Ureter (tissue), 1 donor: ENCODE results near the gene SHLD2. TPM values are rescaled to one million over a fixed set of nuclear protein-coding genes. Genes with fewer than 3 reads are reported as not detected.
"Not testable (repeated sequence)": the region's sequence is repeated elsewhere in the genome, so short reads cannot be mapped to it uniquely, and the experiment has no call there.

ENCODE experiments used
- DNase-seq: peaks from one replicate; pipeline ENCODE4 v3.0.0-alpha.2; 2020; ENCODE audit warnings: low spot score
- total RNA-seq: library from RNA; stranded (reverse); gene quantifications from one replicate; pipeline ENCODE4 v1.2.4, GENCODE V29; 2023
- donor health status: DM: yes; HTN: yes; CAD: no.

The SHLD2 gene
- total RNA-seq, 1 donor from 2014 or later = 34.1 TPM

GRCh38 chr10:87137478-87137877, 42.5 kb downstream of the SHLD2 start:
- not testable (repeated sequence) for DNase-seq

- not testable (repeated sequence) for DNase-seq
These were observed 47.5 kb downstream of the SHLD2 start for GRCh38 chr10:87142230-87143108.

- not testable (repeated sequence) for DNase-seq
These were observed 48.1 kb downstream of the SHLD2 start for GRCh38 chr10:87143109-87143418.

GRCh38 chr10:87145598-87145997, 50.6 kb downstream of the SHLD2 start:
- DNase-seq = not testable (repeated sequence)

GRCh38 chr10:87149020-87149609, 54.1 kb downstream of the SHLD2 start:
- not testable (repeated sequence) for DNase-seq

- DNase-seq = not testable (repeated sequence)
These were observed 56.5 kb downstream of the SHLD2 start for GRCh38 chr10:87151516-87151915.

- DNase-seq = not testable (repeated sequence)
These were observed 61.8 kb downstream of the SHLD2 start for GRCh38 chr10:87156841-87157240.

GRCh38 chr10:87157821-87158220, 62.8 kb downstream of the SHLD2 start:
- DNase-seq = not testable (repeated sequence)

- not testable (repeated sequence) for DNase-seq
These were observed 67.8 kb downstream of the SHLD2 start for GRCh38 chr10:87162703-87163293.

- DNase-seq = not testable (repeated sequence)
These were observed 68.4 kb downstream of the SHLD2 start for GRCh38 chr10:87163414-87163813.

- DNase-seq = not testable (repeated sequence)
These were observed 74.9 kb downstream of the SHLD2 start for GRCh38 chr10:87169857-87170256.

- not testable (repeated sequence) for DNase-seq
These were observed 75.7 kb downstream of the SHLD2 start for GRCh38 chr10:87170705-87171104.

GRCh38 chr10:87171670-87172069, 76.7 kb downstream of the SHLD2 start:
- DNase-seq = not testable (repeated sequence)

- not testable (repeated sequence) for DNase-seq
These were observed 77.2 kb downstream of the SHLD2 start for GRCh38 chr10:87172178-87172577.

GRCh38 chr10:87177587-87177986, 82.6 kb downstream of the SHLD2 start:
- not testable (repeated sequence) for DNase-seq

GRCh38 chr10:87184421-87184820, 89.4 kb downstream of the SHLD2 start:
- DNase-seq = not testable (repeated sequence)

- DNase-seq = not testable (repeated sequence)
These were observed 91.0 kb downstream of the SHLD2 start for GRCh38 chr10:87186016-87186415.

GRCh38 chr10:87187573-87187972, 92.6 kb downstream of the SHLD2 start:
- DNase-seq = not testable (repeated sequence)

GRCh38 chr10:87191841-87192240, 96.8 kb downstream of the SHLD2 start:
- not testable (repeated sequence) for DNase-seq

- DNase-seq = not testable (repeated sequence)
These were observed 105.9 kb downstream of the SHLD2 start for GRCh38 chr10:87200924-87201323.

- DNase-seq = not testable (repeated sequence)
These were observed 109.8 kb downstream of the SHLD2 start for GRCh38 chr10:87204801-87205200.

GRCh38 chr10:87206922-87207321, 111.9 kb downstream of the SHLD2 start:
- DNase-seq = not testable (repeated sequence)

- not testable (repeated sequence) for DNase-seq
These were observed 115.3 kb downstream of the SHLD2 start for GRCh38 chr10:87210309-87210708.
